GM19099 (cell line): Measurements from ENCODE around the gene CTRL.

Experiments
- POLR2A ChIP-seq: IDR thresholded peaks from 3 replicates; pipeline ENCODE4 v1.6.1; 2011; ENCODE audit warnings: low read depth; ENCODE audit not compliant: insufficient read length; ENCODE audit errors: extremely low read depth

CTRL gene

GRCh38 chr16:67923414-67924116 lies 8.1 kb downstream of the CTRL start:
- TF ChIP-seq POLR2A = no peak

- no peak for TF ChIP-seq POLR2A
These were observed 8.9 kb downstream of the CTRL start for GRCh38 chr16:67922740-67923139.

- TF ChIP-seq POLR2A = no peak
These were observed 9.4 kb downstream of the CTRL start for GRCh38 chr16:67922221-67922620.

- TF ChIP-seq POLR2A = no peak
These were observed 11.9 kb downstream of the CTRL start for GRCh38 chr16:67919622-67920221.

DNA sequence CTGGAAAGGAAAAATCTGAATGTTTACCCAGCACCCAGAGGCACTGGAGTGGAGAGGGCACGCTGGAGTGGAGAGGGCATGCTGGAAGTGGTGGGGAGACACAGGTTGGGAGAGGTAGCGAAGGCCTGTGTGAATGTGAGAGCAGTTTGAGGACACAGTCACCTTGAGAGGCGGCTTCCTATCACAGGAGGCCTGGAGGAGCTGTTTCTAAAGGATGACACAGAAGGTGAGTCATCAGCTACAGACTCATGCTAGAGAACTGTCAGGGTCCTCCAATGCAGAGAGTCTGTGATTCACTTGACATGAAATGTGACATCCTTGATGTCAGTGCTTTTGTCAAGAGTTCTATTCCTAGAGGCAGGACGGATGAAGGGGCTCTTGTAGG lies 13.8 kb downstream of the CTRL start:
- TF ChIP-seq POLR2A = no peak

GRCh38 chr16:67917140-67917851 lies 14.4 kb downstream of the CTRL start:
- TF ChIP-seq POLR2A = no peak

GRCh38 chr16:67915831-67916723 lies 15.6 kb downstream of the CTRL start:
- TF ChIP-seq POLR2A = no peak

GRCh38 chr16:67914758-67915495 lies 16.7 kb downstream of the CTRL start:
- TF ChIP-seq POLR2A = no peak

DNA sequence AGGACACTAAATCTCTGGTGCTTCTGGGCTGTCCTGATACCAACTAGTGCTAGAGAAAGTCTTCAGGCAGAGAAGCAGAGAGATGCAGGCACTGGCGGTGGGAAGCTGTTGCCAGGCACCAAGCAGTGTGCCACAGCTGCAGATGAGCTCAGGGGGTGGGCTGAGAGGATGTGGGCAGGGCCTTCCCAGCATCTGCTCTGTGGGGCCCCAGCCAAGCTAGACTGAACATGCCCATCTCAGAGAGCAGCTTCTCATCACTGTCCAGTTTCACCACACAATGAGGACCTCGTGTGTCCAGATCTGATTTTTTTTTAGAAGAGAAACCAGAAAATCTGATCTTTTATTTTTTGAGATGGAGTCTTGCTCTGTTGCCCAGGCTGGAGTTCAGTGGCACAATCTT lies 21.5 kb downstream of the CTRL start:
- TF ChIP-seq POLR2A = no peak

DNA sequence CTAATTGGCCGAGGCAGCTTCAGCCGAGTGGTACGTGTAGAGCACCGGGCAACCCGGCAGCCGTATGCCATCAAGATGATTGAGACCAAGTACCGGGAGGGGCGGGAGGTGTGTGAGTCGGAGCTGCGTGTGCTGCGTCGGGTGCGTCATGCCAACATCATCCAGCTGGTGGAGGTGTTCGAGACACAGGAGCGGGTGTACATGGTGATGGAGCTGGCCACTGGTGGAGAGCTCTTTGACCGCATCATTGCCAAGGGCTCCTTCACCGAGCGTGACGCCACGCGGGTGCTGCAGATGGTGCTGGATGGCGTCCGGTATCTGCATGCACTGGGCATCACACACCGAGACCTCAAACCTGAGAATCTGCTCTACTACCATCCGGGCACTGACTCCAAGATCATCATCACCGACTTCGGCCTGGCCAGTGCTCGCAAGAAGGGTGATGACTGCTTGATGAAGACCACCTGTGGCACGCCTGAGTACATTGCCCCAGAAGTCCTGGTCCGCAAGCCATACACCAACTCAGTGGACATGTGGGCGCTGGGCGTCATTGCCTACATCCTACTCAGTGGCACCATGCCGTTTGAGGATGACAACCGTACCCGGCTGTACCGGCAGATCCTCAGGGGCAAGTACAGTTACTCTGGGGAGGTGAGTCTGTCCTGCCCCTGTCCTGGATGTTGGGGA lies 22.5 kb downstream of the CTRL start:
- no peak for TF ChIP-seq POLR2A

DNA sequence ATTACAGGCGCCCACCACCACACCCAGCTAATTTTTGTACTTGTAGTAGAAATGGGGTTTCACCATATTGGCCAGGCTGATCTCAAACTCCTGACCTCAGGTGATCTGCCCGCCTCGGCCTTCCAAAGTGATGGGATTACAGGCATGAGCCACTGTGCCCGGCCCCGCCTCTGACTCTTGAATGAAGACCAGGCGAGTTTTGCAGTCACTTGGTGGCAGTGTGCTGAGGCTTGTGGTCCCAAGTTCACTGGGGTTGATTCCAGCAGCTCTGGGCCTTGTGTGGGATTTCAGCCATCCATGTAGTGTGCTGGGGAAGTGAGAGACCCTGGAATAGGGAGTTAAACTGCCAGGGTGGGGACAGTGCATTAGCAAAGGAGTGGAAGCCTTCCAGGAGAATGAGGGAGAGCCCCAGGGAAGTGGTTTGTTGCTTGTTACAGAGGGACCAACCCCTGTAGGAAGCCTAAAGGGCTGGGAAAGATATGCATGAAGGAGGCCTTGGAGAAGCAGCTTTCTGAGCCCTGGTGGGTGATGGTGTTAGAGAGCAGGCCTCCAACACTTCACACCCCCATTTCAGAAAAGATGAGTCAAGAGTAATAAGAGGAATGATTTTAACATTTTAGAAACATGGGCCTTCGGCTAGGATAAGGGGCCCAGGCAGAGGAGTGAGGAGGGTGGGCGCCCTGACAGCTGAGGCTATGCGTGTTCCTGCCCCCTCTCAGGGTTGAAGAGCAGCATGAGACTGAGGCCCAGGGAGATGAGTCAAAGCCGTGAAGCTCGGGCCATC lies 24.1 kb downstream of the CTRL start:
- TF ChIP-seq POLR2A = no peak

- no peak for TF ChIP-seq POLR2A
These were observed 28.8 kb downstream of the CTRL start for GRCh38 chr16:67902831-67903230.

GRCh38 chr16:67901734-67902133 lies 29.9 kb downstream of the CTRL start:
- no peak for TF ChIP-seq POLR2A
